ENCODE results near the gene ZNF775.

Gene ZNF775

DNA sequence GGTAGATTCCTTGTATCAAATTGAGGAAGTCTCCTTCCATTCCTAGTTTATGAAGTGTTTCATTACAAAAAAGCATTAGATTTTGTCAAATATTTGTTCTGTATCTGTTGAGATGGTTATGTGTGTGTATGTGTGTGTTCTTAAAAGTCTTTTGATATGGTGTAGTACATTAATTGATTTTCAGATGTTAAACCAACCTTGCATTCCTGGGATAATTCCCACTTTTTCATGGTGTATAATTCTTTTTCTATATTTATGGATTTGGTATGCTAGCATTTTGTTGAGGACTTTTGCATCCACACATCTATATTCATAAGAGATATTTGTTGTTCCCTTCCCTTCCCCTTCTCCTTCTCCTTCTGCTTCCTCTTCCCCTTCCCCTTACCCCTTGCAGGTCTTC lies 62.4 kb downstream of the ZNF775 start:
- DNase-seq (ENCODE audit: low read depth) = no peak

DNA sequence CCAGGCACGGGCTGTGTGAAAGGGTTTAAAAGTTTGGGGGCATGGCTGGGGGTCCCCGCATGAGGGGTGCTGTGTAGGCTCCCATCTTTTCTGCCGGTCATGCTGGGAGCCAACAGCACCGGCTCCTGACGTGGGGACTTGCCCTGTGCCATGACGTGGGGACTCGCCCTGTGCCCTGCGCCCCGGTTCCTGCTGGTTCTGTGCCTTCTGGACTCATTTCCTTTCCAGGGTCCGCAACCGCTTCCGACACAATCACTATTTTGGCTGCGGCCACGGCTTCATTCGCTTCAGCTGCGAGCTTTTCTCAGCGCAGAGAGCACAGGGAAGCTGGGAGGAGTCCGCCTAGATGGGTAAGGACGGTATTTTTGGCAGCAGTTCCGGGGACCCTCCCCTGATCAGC lies 63.7 kb downstream of the ZNF775 start:
- no peak for DNase-seq (ENCODE audit: low read depth)

DNA sequence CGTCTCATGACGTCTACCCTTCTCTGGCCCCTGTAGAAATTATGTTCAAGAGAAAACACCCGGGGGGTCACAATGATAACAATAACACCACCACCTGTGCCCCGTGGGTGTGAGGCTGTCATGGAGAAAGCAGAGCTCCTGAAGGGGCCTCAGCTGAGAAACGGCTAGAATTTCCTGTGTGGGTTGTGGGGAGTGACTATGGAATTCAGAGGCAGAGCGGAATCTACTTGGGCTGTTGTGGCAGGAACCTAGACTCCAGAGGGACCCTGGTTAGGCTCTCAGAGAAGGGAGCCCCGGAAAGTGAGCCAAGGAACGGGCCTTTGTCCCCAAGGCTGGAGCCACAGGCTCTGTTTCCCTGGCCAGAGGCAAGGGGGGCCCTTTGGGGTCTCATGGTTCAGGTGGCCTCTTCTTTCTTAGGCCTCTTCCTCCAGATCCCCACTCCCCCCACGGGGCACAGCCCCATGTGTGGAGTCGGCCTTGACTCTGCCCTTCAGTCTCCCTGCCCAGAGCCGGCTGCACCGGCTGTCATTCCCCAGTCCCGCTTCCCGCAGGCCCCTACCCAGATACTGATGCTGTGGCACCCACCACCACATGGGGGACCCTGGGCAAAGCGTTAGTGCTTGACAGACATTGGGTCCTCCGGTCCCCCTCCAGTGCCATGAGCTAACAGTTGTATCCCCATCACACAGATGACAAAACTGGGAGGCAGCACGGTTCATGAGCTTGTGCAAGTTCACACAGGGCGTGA lies 64.8 kb downstream of the ZNF775 start:
- no peak for DNase-seq (ENCODE audit: low read depth)

DNA sequence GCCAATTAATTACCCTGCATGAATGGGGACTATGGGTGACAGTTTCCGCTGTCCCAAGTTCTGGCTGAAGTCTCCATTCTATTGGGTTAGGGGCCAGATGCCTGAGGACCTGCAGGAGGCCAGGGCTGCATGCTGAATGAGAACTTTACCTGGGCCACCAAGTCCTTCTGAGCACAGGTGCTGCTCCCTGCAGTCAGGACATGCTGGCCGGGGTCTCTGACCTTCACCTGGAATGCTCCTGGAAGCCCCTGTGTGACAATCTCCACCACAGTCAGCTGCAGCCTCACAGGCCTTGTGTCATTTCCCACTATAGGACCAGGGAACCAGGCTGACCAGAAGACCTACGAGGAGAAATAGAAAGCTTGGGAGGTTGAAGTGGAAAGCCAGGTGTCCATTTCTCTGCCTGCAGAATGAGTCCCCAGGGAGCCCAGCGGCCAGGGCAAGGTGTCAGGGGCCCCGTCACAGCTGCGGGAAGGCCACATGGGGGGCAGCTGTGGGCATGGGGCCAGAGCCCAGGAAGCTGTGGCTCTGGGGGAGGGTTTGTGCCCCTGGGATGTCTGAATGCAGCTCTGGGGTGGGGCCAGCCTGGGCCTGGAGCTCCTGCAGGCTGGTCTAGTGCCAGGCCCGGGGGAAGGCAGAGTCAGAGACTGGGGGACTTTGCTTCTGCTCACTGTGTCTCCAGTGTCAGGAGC lies 65.7 kb downstream of the ZNF775 start:
- DNase-seq (ENCODE audit: low read depth) = no peak

DNA sequence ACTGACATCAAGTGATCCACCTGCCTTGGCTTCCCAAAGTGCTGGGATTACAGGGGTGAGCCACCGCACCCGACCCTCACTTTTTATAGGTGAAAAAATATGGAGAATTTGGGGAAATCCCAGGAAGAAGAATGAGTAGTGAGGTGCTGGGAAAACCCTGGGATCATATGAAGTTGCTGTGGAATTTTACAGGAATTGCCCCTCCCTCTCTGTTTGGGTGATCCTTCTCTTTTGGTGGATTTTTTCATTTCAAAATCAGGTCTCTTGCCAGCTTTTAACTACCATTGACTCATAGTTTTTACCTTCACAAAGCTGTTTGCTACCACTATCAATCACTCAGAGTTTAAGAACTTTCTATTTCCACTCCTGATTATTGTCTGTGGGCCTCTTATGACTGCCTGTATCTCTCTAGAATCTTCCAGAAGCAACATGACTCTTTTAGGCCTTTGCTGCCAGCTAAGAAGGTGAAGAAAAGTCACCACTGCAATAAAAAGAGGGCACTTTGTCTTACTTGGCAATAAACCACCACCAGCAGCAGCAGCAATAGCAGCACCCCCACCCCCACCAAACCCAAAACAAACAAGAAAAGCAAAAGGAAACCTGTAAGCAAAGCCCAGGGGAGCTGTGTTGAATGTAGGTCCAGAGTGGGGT lies 67.3 kb downstream of the ZNF775 start:
- DNase-seq (ENCODE audit: low read depth) = no peak
